ENCODE data around the gene IL10RB. TPM values are rescaled to one million over a fixed set of nuclear protein-coding genes. Genes with fewer than 3 reads are reported as not detected.
"Not testable (repeated sequence)": the region's sequence is repeated elsewhere in the genome, so short reads cannot be mapped to it uniquely, and the experiment has no call there.

The IL10RB gene
- polyA plus RNA-seq, 2 of the 4 experiments (the other 2 are of a cell fraction) = 17.0 to 31.9 TPM

GRCh38 chr21:33219954-33220353 lies 46.2 kb upstream of the IL10RB start:
- WGBS (ENCODE audit: missing lambda C conversion rate) = 82% methylated on average over 3 of the region's 3 CpGs
- CTCF ChIA-PET = no interaction called here
- POLR2A ChIA-PET = no interaction called here

GRCh38 chr21:33225376-33225775 lies 40.8 kb upstream of the IL10RB start:
- FAIRE-seq; ATAC-seq; DNase-seq (ENCODE audit: low read depth in 1 of 2, low spot score in 1 of 2); H3K27ac ChIP-seq; CTCF ChIA-PET; H3K4me3 ChIP-seq; POLR2A ChIA-PET; H3K9me3 ChIP-seq; H3K4me2 ChIP-seq: not testable (repeated sequence)
- 93% methylated on average over 3 of the region's 3 CpGs for WGBS (ENCODE audit: missing lambda C conversion rate)
- peaks cover 36% of the 10 kb centered on the region for H3K4me1 ChIP-seq

More at GRCh38 chr21:33219954-33220353, 46.2 kb upstream of the IL10RB start:
- no peak for ATAC-seq
- Histone ChIP-seq H3K4me1 (no peaks in the 10 kb centered on the region), H3K4me2 (no peak overlapping the region), H3K9me3 (no peaks in the 10 kb centered on the region), H3K4me3 (no peak overlapping the region), H3K27ac (no peak overlapping the region)
- TF ChIP-seq MAX (IDR thresholded peaks at IDR 0.05) (no peak), HDAC2 (IDR thresholded peaks at IDR 0.05) (no peak), ZSCAN20 (CRISPR knock-in tag; IDR thresholded peaks at IDR 0.05) (no peak)
- TF ChIP-seq, protein P1, sequence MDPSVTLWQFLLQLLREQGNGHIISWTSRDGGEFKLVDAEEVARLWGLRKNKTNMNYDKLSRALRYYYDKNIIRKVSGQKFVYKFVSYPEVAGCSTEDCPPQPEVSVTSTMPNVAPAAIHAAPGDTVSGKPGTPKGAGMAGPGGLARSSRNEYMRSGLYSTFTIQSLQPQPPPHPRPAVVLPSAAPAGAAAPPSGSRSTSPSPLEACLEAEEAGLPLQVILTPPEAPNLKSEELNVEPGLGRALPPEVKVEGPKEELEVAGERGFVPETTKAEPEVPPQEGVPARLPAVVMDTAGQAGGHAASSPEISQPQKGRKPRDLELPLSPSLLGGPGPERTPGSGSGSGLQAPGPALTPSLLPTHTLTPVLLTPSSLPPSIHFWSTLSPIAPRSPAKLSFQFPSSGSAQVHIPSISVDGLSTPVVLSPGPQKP (IDR thresholded peaks at IDR 0.05; ENCODE audit: low read depth, low read length) = no peak
- no peak for DNase-seq (ENCODE audit: low read depth in 1 of 2, low spot score in 1 of 2)
- no peak for FAIRE-seq

GRCh38 chr21:33228455-33228854 lies 37.7 kb upstream of the IL10RB start:
- CTCF ChIA-PET = interaction anchor here (0.6 to 0.8 kb wide), 2 partner anchors 25 to 293 kb away, joined by 3 to 4 read pairs; no protein-coding TSS in a partner anchor
- no peak for DNase-seq (ENCODE audit: low read depth in 1 of 2, low spot score in 1 of 2)
- peaks cover 50% of the 10 kb centered on the region for H3K4me1 ChIP-seq
- no peak overlapping the region for H3K4me3 ChIP-seq
- no peaks in the 10 kb centered on the region for H3K9me3 ChIP-seq
- no peak overlapping the region; a peak in 1 of 6 replicates for H3K27ac ChIP-seq
- ATAC-seq = no peak
- TF ChIP-seq ZC3H11A (IDR thresholded peaks at IDR 0.05) (no peak), GATA3 (IDR thresholded peaks at IDR 0.05; ENCODE audit: borderline replicate concordance) (no peak), KDM1A (IDR thresholded peaks at IDR 0.05; ENCODE audit: low read depth) (no peak), PBX3 (IDR thresholded peaks at IDR 0.05) (no peak), ZFP36 (IDR thresholded peaks at IDR 0.05; ENCODE audit: borderline replicate concordance, partially characterized antibody) (no peak), ESRRA (IDR thresholded peaks at IDR 0.05; ENCODE audit: borderline replicate concordance, low read length) (no peak), SREBF2 (IDR thresholded peaks at IDR 0.05) (no peak), SMC3 (IDR thresholded peaks at IDR 0.05) (no peak), POLR2AphosphoS2 (conservative IDR thresholded peaks at IDR 0.05; ENCODE audit: low read length) (no peak), NPAS2 (CRISPR knock-in tag; IDR thresholded peaks at IDR 0.05; ENCODE audit: borderline replicate concordance) (no peak), TFCP2L1 (CRISPR knock-in tag; IDR thresholded peaks at IDR 0.05) (no peak), E2F6 (IDR thresholded peaks at IDR 0.05; ENCODE audit: borderline replicate concordance, low read depth) (no peak), ZNF302 (CRISPR knock-in tag; IDR thresholded peaks at IDR 0.05) (no peak), JUN (IDR thresholded peaks at IDR 0.05) (no peak), HOXA7 (CRISPR knock-in tag; IDR thresholded peaks at IDR 0.05) (no peak), RCOR1 (IDR thresholded peaks at IDR 0.05; ENCODE audit: low read depth, low read length) (no peak), CBX8 (IDR thresholded peaks at IDR 0.05) (no peak), RAD21 (conservative IDR thresholded peaks at IDR 0.05 in 1 of 2, IDR thresholded peaks at IDR 0.05 in 1 of 2) (no peak)
- TF ChIP-seq, protein P2, sequence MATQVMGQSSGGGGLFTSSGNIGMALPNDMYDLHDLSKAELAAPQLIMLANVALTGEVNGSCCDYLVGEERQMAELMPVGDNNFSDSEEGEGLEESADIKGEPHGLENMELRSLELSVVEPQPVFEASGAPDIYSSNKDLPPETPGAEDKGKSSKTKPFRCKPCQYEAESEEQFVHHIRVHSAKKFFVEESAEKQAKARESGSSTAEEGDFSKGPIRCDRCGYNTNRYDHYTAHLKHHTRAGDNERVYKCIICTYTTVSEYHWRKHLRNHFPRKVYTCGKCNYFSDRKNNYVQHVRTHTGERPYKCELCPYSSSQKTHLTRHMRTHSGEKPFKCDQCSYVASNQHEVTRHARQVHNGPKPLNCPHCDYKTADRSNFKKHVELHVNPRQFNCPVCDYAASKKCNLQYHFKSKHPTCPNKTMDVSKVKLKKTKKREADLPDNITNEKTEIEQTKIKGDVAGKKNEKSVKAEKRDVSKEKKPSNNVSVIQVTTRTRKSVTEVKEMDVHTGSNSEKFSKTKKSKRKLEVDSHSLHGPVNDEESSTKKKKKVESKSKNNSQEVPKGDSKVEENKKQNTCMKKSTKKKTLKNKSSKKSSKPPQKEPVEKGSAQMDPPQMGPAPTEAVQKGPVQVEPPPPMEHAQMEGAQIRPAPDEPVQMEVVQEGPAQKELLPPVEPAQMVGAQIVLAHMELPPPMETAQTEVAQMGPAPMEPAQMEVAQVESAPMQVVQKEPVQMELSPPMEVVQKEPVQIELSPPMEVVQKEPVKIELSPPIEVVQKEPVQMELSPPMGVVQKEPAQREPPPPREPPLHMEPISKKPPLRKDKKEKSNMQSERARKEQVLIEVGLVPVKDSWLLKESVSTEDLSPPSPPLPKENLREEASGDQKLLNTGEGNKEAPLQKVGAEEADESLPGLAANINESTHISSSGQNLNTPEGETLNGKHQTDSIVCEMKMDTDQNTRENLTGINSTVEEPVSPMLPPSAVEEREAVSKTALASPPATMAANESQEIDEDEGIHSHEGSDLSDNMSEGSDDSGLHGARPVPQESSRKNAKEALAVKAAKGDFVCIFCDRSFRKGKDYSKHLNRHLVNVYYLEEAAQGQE (IDR thresholded peaks at IDR 0.05) = no peak
- 53% methylated on average over 3 of the region's 3 CpGs for WGBS (ENCODE audit: missing lambda C conversion rate)
- POLR2A ChIA-PET = no interaction called here
- H3K4me2 ChIP-seq = 0 out of 3 replicates have a peak overlapping the region, but pooled peaks have one; percentile 10
- no peak for FAIRE-seq

Data from A549 (cell line).